Uterus (tissue), 2 donors: ENCODE results near the gene TYW1.

ENCODE experiments used
- CTCF ChIP-seq, 4 experiments: fragments of 200-600 bp in 2 of 4; fragments of 450-650 bp in 2 of 4; sonication (generic) in 2 of 4; IDR thresholded peaks; one replicate each; pipeline ENCODE4 v1.5.1; 2016 to 2019; ENCODE audit warnings: antibody characterized with exemption in 4 of 4, mild to moderate bottlenecking in 2 of 4, moderate library complexity in 1 of 4
- POLR2A ChIP-seq, 2 donors: fragments of 450-650 bp; IDR thresholded peaks; one replicate each; pipeline ENCODE4 v1.6.1; 2016; ENCODE audit warnings: antibody characterized with exemption in 2 of 2, mild to moderate bottlenecking in 1 of 2, moderate library complexity in 1 of 2

GRCh38 chr7:66952343-66953043 is 44.1 kb upstream of the TYW1 start:
- TF ChIP-seq CTCF (IDR thresholded peaks at IDR 0.05) (no peak), POLR2A (IDR thresholded peaks at IDR 0.05) (no peak)
